CD4-positive, alpha-beta T cell treated with Interleukin-4 for 1 hour (primary cell): ENCODE data around the gene CHRM2.

Experiments
- DNase-seq, 2 donors: peaks; one replicate each; pipeline ENCODE4 v3.0.0-alpha.2; 2020 to 2022

The CHRM2 gene

DNA sequence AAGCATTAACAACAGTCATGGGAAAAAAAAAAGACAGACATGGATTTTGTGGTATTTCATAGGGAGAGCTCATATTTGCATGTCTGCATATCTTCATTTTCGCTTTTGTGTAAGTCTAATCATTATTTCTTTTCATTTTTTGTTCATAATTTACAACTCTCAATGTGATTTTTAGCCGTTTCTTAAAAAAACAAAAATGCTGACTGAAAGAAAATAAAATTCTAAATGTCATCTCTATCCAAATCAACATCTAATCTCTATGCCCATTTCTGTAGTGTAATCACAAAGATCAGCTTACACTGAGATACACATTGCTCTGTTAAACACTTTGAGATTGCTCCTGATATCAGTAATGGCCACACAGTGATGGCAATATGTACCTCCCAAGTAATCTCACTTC lies 29.2 kb downstream of the CHRM2 start:
- DNase-seq, result no peak

DNA sequence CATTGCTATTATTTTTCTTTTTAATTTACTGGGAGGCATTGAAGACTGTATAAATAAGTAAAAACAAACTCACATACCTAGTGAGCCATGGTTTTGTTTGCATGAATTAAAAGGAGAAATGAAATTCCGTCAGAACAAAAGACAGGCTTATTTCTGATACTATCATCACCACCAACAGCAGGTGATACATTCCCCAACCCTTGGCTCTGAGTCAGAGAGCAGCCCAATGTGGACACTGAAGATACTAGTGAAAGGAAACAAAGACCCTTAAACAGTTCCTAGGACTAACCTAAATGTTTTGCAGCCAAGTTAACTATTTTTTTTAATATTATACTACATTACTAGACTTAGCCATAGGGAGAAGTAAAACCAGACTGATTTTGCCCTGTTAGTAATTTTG lies 31.6 kb downstream of the CHRM2 start:
- no peak for DNase-seq

DNA sequence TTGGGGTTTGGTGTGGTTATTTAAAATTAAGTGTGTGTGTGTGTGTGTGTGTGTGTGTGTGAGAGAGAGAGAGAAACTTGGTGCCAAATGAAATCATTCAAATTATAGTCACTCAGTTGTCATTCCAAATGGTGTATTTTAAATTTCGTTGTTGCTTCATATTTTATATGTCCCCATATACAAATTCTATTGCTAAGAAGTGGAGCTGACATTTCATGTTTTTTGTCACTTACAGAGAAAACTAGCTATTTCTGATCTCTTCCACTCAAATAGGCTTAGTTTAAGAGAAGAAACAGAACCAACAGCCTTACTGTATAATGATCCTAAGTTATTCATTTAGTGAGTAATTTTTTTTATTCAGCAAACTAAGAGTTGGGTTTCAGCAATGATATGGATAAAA lies 42.3 kb downstream of the CHRM2 start:
- no peak for DNase-seq

DNA sequence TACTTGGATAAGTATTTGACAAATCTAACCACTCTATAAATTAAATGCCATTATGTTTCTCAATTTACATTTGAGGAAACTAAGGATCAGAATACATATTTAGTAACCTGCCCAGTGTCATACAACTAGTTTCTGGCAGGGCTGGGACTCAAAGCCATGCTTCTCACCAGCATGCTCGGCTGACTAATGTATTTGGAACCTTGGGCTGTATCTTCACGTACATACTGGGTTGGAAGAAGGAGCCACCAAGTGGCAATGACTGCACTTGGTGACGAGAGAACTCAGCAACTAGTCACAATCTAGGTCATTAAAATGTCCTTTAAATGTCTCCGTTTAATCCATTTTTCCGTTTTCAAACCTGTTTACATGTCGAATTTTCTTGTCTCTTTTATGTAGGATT lies 42.9 kb downstream of the CHRM2 start:
- no peak for DNase-seq

DNA sequence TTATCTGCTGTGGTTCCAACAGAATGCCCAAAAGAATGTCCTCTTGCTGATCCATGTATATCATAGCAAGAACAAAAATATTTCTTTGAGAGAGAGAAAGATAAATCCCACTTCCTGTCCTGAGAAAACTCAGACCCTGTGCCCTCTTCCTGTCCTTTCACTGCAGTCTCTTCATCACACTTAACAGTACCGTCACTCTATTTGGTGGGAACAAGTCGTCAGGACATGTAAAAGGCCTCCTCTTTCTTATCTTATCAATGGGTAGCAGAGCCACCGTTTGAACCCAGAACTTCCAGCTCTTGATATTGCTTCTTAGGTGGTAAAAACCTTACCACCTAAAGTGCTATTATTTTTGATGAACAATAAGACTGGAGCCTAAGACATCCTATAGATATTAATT lies 43.9 kb downstream of the CHRM2 start:
- DNase-seq, result no peak

DNA sequence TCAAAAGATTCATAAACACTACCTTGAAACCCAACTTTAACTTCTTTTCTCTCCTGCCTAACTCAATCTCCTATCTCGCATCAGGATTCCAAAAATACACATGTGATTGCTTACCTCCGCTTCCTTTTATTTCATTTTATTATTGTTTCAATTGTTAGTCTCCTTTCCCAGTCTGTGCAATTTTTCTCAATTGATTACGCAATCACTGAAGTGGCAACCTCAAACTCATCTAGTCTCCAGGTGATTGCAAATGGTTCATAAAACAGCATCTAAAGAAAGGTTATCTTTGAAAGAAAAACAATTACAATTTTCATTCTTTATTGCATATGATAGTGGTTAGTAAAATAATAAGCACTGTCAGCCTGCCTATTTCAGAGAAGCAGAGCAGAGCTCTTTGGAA lies 45.6 kb downstream of the CHRM2 start:
- no peak for DNase-seq

DNA sequence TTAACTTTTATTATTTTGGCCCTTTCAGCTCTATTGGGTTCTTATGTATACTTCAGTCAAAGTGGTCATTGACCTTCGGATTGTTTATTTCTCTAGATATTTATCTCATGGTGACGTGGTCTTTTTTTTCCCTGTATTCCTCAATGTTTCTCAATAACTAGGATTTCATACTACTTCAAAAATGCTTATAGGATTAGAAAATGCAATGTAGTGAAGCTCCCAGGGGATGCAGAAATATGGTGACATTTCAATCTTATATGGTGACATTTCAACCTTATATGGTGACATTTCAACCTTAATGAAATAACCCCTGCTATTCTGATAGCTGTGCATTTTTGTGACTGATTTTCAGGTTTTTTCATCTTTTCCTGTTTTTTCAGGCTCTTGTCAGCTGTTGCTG lies 51.4 kb downstream of the CHRM2 start:
- DNase-seq, result no peak

DNA sequence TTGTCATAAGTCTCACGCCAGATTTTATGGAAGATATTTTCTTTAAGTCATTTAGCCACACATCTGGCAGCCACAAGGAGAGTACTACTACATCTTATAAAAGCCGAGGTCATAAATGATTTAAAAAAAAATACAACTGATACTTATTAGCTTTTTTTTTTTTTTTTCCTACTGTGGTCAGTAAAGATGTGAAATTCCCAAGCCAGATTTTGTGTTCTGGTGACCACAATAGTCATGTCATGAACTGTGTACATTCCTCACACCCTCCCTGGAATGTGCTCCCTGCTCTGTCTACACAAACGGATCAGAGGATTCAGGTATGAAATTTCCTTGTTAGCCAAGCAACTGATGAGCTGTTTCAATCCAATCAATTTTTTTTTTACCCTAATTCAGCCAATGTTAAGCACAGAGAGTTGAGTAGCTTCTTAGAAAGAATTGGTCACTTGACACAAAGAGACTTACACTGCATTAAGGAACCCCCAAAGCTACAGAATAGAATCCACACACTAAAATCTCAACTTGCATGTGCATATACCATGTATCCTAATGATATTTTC lies 54.7 kb downstream of the CHRM2 start:
- no peak for DNase-seq

DNA sequence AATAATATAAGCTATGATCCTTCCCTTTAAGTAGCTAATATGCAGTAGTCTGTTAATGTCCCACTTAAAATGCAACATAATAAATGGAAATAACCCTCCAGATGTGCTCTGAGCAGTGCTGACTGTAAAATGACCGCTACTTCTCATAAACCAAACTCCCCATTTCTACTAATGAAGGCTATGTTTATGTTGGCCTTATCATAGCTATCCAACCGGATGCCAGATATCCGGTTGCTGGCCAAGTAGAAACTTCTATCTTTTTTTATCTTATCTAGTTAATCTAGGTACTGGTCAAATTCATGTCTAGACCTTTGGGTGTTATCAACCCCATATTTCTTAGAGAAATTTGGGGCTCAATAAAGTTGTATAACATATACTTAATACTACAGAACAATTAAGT lies 56.6 kb downstream of the CHRM2 start:
- no peak for DNase-seq

DNA sequence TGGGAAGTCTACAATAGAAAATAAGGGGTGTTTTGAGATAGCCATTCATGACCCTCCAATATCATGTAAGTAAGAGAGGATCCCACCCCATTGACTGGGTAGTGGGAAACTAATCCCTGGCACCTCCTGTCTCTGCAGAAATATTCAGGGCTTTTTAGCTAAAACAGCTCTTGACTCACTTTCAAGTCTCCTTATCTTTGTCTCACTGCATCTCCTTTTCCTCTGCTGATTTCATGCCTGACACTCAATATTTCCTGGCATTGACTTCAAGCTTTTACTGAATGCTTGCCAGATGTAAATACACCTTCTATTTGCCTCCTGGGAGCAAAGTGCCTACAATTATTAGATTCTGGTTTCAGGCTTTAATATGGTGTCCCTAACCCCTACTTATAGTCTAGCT lies 57.1 kb downstream of the CHRM2 start:
- no peak for DNase-seq

DNA sequence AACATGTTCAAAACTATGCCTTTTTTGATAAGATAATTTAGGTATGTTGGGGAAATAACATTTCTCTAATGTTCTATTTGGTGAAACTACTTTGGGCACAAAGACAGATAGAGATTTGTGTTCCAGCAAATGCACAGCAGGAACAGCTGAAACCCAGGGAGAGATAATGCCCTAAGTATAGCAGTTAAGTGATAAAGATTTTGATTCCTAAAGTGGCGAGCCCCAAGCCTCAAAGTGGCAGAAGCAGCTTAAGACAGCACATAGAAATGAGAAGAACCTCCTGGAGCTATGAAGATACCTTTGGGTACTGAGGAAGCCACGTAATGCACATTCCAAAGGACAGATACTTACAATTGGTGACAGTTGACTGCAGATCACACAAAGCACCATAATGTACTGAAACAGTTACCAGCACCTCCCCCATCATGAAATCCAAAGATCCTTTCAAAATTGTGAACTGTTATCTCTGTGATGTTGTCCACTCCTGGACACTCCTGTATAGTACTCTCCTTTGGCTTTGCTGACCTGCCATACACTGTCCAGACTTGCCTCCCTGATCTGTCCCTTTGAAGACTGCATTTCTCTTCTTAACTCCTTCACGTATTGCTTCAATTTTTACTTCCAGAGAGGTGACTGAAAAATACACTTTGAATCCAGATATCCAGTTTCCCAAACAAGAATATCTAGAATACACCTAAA lies 62.9 kb downstream of the CHRM2 start:
- DNase-seq, result no peak

DNA sequence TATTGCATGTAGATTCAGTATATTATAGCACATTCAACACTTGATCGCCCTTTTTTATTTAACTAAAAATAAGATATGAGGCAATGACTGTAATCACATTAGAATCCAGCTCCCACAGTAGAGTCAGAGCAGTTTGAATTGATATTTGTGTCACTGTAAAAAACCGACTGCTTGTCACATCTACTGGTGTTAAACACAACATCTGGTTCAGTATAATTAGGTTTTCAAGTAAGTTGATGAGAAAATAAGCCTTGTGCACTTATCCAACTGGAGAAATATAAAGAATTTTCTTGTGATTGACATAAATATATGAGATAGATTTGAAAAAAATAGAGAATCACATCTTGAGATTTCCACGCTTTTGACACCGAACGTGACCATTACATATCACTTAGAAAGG lies 69.0 kb downstream of the CHRM2 start:
- DNase-seq, result no peak

DNA sequence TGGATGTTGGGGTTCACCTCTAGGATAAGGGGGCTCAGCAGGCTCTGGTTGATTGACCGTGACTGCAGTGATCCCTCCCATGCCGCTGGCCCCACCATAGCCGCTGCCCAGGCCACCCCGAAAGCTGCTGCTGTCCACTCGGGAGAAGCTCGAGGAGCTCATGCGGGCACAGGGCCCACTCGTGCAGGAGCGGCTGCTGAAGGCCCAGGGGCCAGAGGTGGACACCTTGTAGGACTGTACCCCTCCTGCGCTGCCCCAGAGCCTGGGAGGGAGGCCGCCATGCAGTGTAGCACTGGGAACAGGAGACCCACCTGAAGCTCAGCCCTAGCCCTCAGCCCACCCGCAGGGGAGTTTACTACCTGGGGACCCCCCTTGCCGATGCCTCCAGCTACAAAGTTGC lies 70.0 kb downstream of the CHRM2 start:
- no peak for DNase-seq

DNA sequence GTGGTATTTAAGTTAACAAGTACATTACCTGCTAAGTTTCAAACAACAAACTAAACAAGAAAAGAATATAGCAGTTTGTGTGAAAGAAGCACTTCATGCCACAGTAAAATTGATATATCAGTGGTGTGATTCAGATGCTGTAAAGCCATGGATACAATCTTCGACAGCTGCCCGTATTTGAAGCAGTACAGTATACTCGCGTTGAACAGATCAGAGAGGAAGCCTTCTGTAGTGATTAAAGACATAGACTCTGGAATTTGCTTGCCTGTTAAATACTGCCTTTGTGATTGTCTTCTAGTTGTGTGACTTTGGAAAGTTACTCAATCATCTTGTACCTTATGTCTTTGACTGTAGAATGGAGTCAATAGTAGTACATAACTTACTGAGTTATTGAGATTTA lies 71.7 kb downstream of the CHRM2 start:
- DNase-seq, result no peak

DNA sequence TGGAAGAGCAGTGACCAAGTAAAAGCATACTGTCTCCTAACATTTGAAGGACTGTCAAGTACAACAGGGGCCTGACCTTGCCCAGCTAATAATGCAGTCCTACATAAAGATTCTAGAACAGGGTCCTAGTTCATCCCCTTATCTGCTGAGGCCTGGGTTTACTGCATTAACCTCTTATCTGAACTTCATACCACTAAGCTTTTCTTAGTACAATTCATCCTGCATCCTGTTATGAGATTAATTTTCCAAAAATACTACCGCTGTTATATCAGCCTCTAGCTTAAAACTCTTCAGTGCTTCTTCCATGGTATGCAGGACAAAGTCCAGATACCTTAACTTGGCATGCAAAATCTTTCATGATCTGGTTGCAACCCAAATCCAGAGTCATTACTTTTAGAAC lies 72.5 kb downstream of the CHRM2 start:
- no peak for DNase-seq

DNA sequence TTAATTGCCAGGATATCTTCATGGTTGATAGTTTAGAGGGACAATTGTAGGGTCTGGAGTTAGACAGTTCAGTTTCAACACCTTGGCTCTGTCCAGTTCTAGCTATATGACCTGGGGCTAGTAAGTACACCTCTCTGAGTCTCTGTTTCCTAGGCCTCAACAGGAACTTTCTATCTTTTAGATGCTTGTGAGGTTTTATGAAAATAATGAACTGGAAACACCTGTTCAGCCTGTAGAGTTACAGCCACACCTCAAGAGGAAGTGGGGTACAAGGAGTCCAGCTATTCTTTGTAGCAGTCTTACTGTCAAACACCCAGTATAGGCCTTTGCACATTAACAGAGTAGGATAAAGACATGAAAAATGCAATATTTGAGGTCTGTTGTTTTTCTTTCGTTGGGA lies 73.4 kb downstream of the CHRM2 start:
- no peak for DNase-seq

DNA sequence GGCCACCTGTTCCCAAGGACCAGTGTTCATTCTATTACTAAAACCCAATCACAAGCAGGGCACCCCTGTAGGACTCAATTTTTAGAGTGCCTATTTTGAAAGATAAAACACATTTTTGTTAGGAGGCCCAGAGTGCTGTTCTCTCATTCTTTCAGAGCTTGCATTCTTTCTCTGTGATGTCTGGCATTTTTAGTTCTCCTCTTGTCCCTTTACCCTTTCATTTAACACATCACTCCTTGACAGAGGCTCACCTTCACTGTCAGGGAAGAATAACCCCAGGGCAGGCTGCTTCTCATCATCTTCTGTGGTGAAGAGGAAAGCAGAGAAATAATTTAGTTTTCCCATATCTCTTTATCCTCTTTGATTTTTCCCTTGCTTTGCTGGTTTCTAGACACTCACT lies 73.9 kb downstream of the CHRM2 start:
- no peak for DNase-seq

DNA sequence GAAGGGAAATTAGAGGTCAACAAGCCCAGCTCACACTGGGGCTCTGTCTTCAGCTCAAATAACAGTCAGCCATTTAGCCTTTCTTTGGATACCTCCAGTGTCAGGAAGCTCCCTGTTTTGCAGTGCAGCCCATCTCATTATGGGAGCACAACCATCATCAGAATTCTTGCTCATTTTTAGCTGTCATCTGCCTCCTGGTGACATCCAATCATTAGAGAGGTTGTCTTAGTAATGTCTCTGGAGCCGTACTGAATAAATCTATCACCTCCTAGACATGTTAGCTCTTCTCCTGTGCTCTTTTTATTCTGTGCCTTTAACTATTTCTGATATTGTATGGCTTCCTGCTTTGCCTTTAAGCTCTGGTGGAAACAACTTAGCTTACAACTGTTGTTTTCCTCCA lies 74.5 kb downstream of the CHRM2 start:
- no peak for DNase-seq

DNA sequence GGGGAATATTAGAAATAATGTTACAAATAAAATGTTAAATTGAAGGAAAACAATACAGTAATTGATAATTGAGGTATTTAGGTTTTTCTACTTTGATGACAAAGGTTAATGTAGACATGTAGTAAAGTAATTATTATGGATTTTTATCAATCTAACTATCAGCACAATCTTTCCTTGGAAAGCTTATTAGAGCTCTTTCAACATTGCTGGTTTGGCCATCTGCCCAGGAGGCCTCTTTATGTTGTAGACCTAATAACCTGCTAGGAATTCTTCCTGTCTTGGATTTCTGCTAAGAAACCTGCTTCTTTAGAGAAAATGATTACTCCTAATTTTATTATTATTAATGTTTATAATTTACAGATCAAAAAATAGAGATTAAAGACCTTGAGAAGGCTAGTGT lies 78.9 kb downstream of the CHRM2 start:
- DNase-seq, result no peak

DNA sequence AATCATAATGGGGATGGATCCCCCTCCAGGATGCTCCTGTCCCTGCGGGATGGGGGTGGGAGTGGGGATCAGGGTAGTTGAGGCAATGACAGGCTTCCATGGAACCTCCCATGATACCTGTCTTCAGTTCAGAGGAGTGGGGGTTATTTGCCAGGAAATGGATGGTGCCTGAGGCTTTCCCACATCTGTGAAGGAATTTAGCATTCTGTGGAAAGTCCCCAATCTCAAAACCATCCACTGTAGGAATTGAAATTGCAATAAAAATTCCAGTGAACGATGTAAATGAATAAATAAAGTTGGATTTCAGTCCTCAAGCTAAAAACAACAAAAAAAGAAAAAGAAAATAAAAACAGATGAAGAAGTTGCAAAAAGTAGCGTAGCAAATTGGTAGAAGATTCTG lies 81.9 kb downstream of the CHRM2 start:
- DNase-seq, result no peak

DNA sequence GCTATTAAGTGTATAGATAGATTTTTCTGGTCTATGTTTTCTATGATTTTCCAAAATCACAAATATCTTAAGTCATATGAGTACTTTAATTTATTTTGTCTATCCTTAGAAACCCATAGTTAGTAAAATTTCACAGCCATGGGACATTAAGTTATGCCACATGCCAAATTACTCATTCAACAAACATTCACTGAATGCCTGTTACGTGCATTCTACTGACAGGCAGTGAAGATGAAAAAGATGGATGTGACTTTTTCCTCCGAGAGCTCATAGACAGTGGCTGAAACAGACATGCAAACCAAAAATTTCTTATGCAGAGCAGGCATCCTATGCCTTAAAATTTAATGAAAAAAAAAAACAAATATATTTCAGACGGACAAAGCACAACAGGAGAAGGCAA lies 84.9 kb downstream of the CHRM2 start:
- no peak for DNase-seq

DNA sequence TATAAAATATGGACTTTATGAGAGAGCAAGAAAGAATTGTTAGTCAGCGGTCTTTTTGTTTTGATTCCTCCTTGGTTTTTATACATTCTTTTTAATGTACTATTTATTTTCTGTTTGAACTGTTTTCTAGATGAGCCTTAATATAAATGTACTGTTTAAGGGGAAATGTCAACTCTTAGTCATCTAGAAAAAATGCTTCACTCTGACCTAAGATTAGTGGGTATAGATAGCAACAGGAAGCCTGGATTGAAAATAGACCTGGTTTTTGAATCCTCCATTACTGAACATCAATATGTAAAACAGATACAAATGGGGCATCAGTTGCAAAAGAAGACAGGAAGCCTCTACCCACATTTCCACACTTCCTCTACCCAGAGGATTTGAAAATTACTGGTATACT lies 87.8 kb downstream of the CHRM2 start:
- DNase-seq, result no peak

DNA sequence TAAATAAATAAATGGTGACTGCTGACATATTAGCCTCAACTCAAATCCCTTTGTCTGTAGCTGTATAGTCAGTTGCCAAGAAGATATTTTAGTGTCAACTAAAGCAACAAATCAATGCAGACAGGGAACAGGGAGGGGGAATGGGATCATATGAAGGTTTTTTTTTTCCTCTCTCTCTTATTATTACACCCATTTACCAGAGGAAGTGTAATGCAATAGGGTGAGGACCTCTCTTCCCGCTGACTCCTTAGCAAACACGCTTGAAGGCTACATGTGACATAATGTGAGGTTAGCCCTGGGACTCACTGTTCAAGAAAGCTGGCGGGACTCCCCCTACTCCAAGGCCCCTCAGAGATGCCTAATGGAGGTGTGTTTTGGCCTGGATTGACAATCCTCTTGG lies 88.2 kb downstream of the CHRM2 start:
- DNase-seq, result no peak

DNA sequence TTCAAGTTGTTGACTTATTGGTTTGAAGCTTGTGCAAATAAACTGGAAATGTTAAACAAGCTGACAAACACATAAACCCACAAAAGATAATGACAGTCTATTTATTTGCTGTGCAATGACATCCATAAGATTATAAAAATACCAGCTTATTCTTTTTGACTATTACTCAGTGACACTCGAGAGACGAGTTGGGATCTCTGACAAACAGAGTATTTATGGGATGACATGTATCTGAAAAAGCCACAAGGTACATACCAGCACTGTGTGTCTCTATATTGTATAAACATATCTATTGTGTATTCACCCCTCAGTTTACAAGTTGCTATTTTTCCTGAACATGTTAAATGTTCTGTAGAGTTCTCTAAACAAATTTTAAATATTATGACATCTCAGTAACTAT lies 88.9 kb downstream of the CHRM2 start:
- DNase-seq, result no peak

DNA sequence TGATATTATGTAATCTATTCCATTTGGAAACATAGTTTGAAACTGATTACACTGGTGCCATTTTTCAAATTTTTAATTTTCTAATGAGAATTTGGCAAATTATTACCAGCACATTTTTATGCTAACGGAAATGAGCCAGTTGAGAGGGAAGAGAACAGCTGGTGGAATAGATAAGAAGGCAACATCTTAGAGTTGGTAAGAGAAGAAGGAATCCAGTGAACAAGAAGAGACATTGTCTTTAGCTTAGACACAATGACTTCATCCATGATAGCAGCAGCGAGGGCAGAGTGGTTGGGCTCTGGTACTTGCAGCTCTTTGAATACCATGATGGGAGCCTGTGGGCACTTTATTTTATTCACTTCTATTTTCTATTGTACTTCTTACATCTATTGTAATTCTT lies 89.6 kb downstream of the CHRM2 start:
- DNase-seq, result no peak

DNA sequence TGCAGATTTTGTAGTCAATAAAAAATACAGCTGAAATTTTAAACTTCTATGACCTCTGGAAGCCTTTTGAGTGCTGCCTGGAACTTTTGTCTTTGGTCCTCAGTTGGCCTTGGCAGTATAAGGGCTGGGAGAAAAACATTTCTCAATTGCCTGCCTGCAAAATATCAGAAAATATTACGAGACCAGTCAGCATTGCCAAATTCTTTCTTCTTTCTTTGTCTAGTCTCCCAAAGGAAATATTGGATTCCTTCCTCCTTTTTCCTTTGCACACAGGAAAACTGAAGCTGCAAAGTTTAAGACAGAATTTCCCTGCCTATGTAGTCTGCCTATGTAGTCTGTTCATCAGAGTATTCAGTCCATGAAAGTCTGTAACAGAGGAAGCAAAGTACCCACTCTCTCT lies 95.9 kb downstream of the CHRM2 start:
- DNase-seq, result no peak
